Tibial artery (tissue), 4 donors: ENCODE data around the gene RFLNA.

ENCODE experiments used
- DNase-seq, 2 donors: peaks; one replicate each; pipeline ENCODE4 v3.0.0-alpha.2; 2019
- H3K27ac ChIP-seq, 2 donors: fragments of 200-600 bp; sonication (generic) in 1 of 2; 1 replicate in 1 of 2; 2 replicates in 1 of 2; pipeline ENCODE4 v1.5.1; 2018 to 2019; ENCODE audit warnings: mild to moderate bottlenecking in 1 of 2
- H3K27me3 ChIP-seq, 2 donors: fragments of 200-600 bp; sonication (generic) in 1 of 2; one replicate each; pipeline versions ENCODE4 v1.5.1 to v1.6.0; 2016 to 2019
- H3K36me3 ChIP-seq, 3 donors: fragments of 200-600 bp; sonication (generic) in 2 of 3; one replicate each; pipeline ENCODE4 v1.5.1; 2016 to 2019; ENCODE audit warnings: mild to moderate bottlenecking in 2 of 3
- H3K4me1 ChIP-seq, 4 donors: fragments of 200-600 bp; sonication (generic) in 2 of 4; 1 replicate in 3 of 4; 2 replicates in 1 of 4; pipeline ENCODE4 v1.5.1; 2016 to 2019
- H3K4me3 ChIP-seq, 2 donors: fragments of 200-600 bp; sonication (generic) in 1 of 2; 1 replicate in 1 of 2; 2 replicates in 1 of 2; pipeline ENCODE4 v1.5.1; 2018 to 2019; ENCODE audit warnings: mild to moderate bottlenecking in 2 of 2
- H3K9me3 ChIP-seq, 3 donors: fragments of 200-600 bp; sonication (generic) in 1 of 3; one replicate each; pipeline ENCODE4 v1.5.1; 2016 to 2019
- intact Hi-C: fragments of 100-400 bp; cut with DNase I; formaldehyde crosslinking; loops from one replicate; pipeline ENCODE4 v1.15.0; 2023; ENCODE audit warnings: low total_unique reads
- TF ChIP-seq, protein P1 (sequence below), 2 experiments: fragments of 200-600 bp in 1 of 2; fragments of 450-650 bp in 1 of 2; IDR thresholded peaks; one replicate each; pipeline ENCODE4 v1.5.1; 2017 to 2019; ENCODE audit warnings: antibody characterized with exemption in 2 of 2, mild to moderate bottlenecking in 1 of 2, moderate library complexity in 1 of 2

The RFLNA gene

GRCh38 chr12:124283326-124283725 is 11.6 kb upstream of the RFLNA start:
- H3K27me3 ChIP-seq, result peaks cover 0 to 13% of the 10 kb centered on the region in 2 donors
- no peaks in the 10 kb centered on the region for H3K36me3 ChIP-seq
- TF ChIP-seq, protein P1, sequence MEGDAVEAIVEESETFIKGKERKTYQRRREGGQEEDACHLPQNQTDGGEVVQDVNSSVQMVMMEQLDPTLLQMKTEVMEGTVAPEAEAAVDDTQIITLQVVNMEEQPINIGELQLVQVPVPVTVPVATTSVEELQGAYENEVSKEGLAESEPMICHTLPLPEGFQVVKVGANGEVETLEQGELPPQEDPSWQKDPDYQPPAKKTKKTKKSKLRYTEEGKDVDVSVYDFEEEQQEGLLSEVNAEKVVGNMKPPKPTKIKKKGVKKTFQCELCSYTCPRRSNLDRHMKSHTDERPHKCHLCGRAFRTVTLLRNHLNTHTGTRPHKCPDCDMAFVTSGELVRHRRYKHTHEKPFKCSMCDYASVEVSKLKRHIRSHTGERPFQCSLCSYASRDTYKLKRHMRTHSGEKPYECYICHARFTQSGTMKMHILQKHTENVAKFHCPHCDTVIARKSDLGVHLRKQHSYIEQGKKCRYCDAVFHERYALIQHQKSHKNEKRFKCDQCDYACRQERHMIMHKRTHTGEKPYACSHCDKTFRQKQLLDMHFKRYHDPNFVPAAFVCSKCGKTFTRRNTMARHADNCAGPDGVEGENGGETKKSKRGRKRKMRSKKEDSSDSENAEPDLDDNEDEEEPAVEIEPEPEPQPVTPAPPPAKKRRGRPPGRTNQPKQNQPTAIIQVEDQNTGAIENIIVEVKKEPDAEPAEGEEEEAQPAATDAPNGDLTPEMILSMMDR (IDR thresholded peaks at IDR 0.05), result no peak
- H3K4me3 ChIP-seq, result no peak overlapping the region
- no peak overlapping the region for H3K27ac ChIP-seq
- H3K4me1 ChIP-seq, result peaks cover 0 to 22% (median 8%) of the 10 kb centered on the region in 4 donors
- no peak for DNase-seq
- peaks cover 0 to 7% (median 0%) of the 10 kb centered on the region in 3 donors for H3K9me3 ChIP-seq
- intact Hi-C loops, result no loop called here

DNA sequence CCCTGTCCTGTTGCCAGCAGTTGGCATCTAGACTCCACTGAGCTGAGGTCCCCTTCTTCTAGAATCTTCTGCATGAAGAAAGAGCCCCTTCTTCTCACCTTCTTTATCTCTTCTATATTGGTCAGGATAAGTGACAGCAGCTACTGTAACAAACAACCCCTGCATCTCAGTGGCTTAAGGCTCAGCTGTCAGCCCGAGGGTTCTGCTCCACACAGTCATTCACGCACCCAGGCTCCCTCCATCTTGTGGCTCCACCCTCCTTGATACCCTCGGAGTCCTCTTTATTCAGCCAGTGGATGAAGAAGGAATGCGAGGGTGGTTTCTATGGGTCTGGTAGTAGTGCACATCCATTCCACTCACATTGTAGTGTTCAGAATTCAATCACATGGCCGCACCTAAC is 10.5 kb upstream of the RFLNA start:
- intact Hi-C loops, result no loop called here
- TF ChIP-seq, protein P1 (IDR thresholded peaks at IDR 0.05), result no peak

DNA sequence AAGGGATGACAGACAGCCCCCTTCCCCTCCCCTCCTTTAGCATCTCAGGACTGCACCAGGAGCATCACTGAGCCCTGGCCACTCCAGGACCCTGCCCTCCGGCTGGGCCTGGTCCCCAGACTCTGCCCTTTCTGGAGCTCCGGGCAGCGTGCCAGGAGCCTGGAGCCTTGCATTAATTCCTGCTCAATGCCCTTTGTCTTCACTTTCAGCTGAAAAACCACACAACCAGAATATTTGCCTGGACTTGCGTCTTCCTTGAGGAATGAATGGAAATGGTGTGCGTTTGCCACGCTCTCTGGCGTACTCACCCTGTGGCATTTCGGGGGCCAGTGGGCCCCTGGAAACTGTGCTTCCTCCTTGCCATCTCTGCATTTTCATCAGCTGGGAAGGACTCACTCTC is 8.5 kb upstream of the RFLNA start:
- intact Hi-C loops, result no loop called here
- H3K4me1 ChIP-seq, result peaks cover 0 to 32% (median 15%) of the 10 kb centered on the region in 4 donors
- H3K4me3 ChIP-seq, result no peak overlapping the region
- TF ChIP-seq, protein P1 (IDR thresholded peaks at IDR 0.05), result no peak
- no peaks in the 10 kb centered on the region for H3K36me3 ChIP-seq
- H3K27ac ChIP-seq, result no peak overlapping the region
- no peaks in the 10 kb centered on the region for H3K27me3 ChIP-seq
- H3K9me3 ChIP-seq, result peaks cover 0 to 7% (median 0%) of the 10 kb centered on the region in 3 donors
- no peak for DNase-seq

More for the DNA sequence above, 10.5 kb upstream of the RFLNA start:
- Histone ChIP-seq H3K36me3 (no peaks in the 10 kb centered on the region), H3K27me3 (peaks cover 0 to 3% of the 10 kb centered on the region in 2 donors), H3K4me1 (peaks cover 0 to 26% (median 14%) of the 10 kb centered on the region in 4 donors), H3K4me3 (no peak overlapping the region), H3K27ac (no peak overlapping the region), H3K9me3 (peaks cover 0 to 7% (median 0%) of the 10 kb centered on the region in 3 donors)
- DNase-seq, result no peak

DNA sequence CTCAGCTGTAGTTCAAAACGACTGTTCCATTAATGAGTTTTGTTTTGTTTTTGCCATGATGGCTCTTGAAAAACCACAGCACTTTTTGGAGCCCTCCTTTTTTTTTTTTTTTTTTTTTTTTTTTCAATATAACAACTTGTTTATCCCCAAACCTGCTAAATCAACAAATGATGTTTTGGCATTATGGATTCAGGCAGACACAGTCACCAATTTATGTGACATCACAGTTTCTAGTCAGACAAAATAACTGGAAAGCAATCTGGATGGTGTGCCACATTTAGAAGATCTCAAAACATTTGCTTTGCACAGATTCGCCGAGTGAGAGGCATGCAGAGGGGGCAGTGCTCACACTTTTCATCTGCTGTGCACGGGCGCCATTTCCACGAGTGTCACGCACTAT is 7.9 kb upstream of the RFLNA start:
- intact Hi-C loops, result no loop called here
- DNase-seq, result no peak
- Histone ChIP-seq H3K27me3 (no peaks in the 10 kb centered on the region), H3K4me1 (peaks cover 0 to 32% (median 15%) of the 10 kb centered on the region in 4 donors), H3K36me3 (no peaks in the 10 kb centered on the region), H3K4me3 (no peak overlapping the region), H3K27ac (no peak overlapping the region), H3K9me3 (peaks cover 0 to 7% (median 0%) of the 10 kb centered on the region in 3 donors)
- TF ChIP-seq, protein P1 (IDR thresholded peaks at IDR 0.05), result no peak

- DNase-seq, result no peak
- Histone ChIP-seq H3K36me3 (no peaks in the 10 kb centered on the region), H3K4me1 (peaks cover 0 to 22% (median 15%) of the 10 kb centered on the region in 4 donors), H3K27ac (no peak overlapping the region), H3K4me3 (peak overlapping the region; percentile 2 to 21), H3K27me3 (peaks cover 0 to 5% of the 10 kb centered on the region in 2 donors), H3K9me3 (peaks cover 0 to under 1% (median 0%) of the 10 kb centered on the region in 3 donors)
- intact Hi-C loops, result no loop called here
- TF ChIP-seq, protein P1 (IDR thresholded peaks at IDR 0.05), result no peak
These were observed 5.0 kb upstream of the RFLNA start for GRCh38 chr12:124289634-124290600.
